Glutamatergic neuron (in vitro differentiated cells): ENCODE measurements around the gene POLG. TPM values are rescaled to one million over a fixed set of nuclear protein-coding genes. Genes with fewer than 3 reads are reported as not detected.

Experiments used
- DNase-seq: peaks from one replicate; pipeline ENCODE4 v3.0.0; 2022
- H3K27ac Mint-ChIP-seq: one replicate; pipeline ENCODE4 v1.8.0; 2020; ENCODE audit warnings: mild to moderate bottlenecking, mixed read lengths, inconsistent platforms; ENCODE audit not compliant: unreplicated experiment
- H3K27me3 Mint-ChIP-seq: one replicate; pipeline ENCODE4 v1.8.0; 2020; ENCODE audit warnings: mild to moderate bottlenecking, moderate library complexity, mixed read lengths, inconsistent platforms; ENCODE audit not compliant: unreplicated experiment
- H3K36me3 Mint-ChIP-seq: one replicate; pipeline ENCODE4 v1.8.0; 2020; ENCODE audit warnings: mild to moderate bottlenecking, mixed read lengths, inconsistent platforms; ENCODE audit not compliant: unreplicated experiment
- H3K4me1 Mint-ChIP-seq: one replicate; pipeline ENCODE4 v1.8.0; 2020; ENCODE audit warnings: mild to moderate bottlenecking, low read depth, mixed read lengths, inconsistent platforms; ENCODE audit not compliant: unreplicated experiment
- H3K4me3 Mint-ChIP-seq: one replicate; pipeline ENCODE4 v1.8.0; 2020; ENCODE audit warnings: mild to moderate bottlenecking, mixed read lengths, inconsistent platforms; ENCODE audit not compliant: unreplicated experiment
- H3K9me3 Mint-ChIP-seq: one replicate; pipeline ENCODE4 v1.8.0; 2020; ENCODE audit warnings: mild to moderate bottlenecking, moderate library complexity, mixed read lengths, inconsistent platforms; ENCODE audit not compliant: unreplicated experiment
- total RNA-seq: library from RNA; stranded (reverse); fragmentation: NEBNext Ultra II Directional; extraction: Animal tissue kit (Norgen Biotek cat#: 25700); gene quantifications from one replicate; pipeline ENCODE4 v1.2.1, GENCODE V29; 2021; ENCODE audit not compliant: unreplicated experiment
- TF ChIP-seq, protein P1 (sequence below): fragments of 200-600 bp; sonication (generic); IDR thresholded peaks from one replicate; pipeline ENCODE4 v1.5.0; 2021; ENCODE audit not compliant: partially characterized antibody, unreplicated experiment

The POLG gene
- total RNA-seq, 1 donor from 2014 or later: 55.4 TPM

DNA sequence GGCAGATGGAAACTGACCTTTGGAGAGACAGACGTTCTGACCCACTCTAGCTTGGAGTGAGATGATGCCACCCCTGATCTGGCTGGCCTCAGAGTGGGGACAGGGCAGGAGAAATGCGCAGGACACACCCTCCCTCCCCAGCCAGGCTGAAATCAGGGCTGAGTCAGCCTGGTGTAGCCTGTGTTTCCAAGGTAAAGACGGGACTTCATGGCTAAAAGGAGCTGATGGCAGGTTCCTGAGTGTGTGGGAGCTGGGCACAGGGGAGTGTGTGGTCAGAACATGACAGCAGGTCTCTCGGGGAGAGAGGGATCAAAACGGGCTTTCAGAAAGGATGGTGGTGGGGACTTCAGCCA is 14.6 kb upstream of the POLG start:
- Mint-ChIP-seq H3K27ac (no peak overlapping the region), H3K4me1 (no peaks in the 10 kb centered on the region), H3K36me3 (no peaks in the 10 kb centered on the region), H3K4me3 (no peak overlapping the region), H3K27me3 (peaks cover 12% of the 10 kb centered on the region), H3K9me3 (no peaks in the 10 kb centered on the region)
- DNase-seq: no peak
- TF ChIP-seq, protein P1, sequence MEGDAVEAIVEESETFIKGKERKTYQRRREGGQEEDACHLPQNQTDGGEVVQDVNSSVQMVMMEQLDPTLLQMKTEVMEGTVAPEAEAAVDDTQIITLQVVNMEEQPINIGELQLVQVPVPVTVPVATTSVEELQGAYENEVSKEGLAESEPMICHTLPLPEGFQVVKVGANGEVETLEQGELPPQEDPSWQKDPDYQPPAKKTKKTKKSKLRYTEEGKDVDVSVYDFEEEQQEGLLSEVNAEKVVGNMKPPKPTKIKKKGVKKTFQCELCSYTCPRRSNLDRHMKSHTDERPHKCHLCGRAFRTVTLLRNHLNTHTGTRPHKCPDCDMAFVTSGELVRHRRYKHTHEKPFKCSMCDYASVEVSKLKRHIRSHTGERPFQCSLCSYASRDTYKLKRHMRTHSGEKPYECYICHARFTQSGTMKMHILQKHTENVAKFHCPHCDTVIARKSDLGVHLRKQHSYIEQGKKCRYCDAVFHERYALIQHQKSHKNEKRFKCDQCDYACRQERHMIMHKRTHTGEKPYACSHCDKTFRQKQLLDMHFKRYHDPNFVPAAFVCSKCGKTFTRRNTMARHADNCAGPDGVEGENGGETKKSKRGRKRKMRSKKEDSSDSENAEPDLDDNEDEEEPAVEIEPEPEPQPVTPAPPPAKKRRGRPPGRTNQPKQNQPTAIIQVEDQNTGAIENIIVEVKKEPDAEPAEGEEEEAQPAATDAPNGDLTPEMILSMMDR: no peak

DNA sequence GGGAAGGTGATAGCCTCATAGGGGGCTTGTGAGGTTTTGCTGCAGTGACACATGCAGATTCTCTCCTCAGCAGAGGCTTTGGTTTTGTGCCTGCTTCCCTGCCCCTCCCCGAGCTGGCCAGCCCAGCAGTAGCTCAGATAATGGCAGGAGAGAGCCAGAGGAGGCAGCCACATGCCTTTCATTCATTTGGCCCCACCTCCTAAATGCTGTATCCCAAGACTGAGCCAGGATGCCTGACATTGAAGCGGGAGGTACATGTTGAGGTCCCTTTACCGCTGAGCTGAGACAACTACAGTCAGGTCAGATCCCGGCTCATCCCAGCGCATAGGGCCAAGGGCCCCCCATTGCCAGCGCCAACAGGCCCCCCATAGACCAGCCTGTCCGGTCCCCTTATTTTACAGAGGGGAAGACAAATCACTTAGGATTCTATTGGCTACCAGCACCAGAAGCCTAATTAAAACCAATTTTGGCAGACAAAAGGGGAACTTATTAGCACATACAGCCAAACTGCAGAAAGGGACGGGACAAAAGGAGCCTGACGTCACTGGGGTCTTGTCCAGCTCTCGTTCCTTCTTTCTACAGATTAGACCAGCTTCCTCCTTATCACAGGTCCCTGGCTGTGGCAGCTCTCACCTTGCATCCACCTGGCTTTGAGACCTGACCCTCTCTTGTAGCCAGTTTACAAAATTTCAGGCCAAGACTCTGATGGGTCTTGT is 12.1 kb upstream of the POLG start:
- Mint-ChIP-seq H3K4me1 (no peaks in the 10 kb centered on the region), H3K9me3 (no peaks in the 10 kb centered on the region), H3K27ac (no peak overlapping the region), H3K36me3 (no peaks in the 10 kb centered on the region), H3K4me3 (no peak overlapping the region), H3K27me3 (peaks cover 6% of the 10 kb centered on the region)
- TF ChIP-seq, protein P1: no peak
- DNase-seq: no peak

DNA sequence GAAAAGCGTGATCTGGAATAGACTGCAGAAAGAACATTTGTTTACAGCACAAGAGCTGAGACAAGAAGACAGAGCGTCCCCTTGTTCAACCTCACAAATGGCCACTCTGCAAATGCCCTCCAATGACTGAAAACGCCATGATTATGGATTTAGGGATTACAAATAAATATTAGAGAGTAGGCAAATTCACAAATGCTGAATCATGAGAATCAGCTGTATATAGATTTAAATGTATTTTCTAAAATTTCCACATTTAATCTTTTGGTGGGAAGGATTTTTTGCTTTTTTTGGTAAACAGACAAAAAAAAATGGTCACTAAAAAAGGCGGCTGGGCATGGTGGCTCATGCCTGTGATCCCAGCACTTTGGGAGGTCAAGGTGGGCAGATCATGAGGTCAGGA is 10.6 kb upstream of the POLG start:
- H3K27me3 Mint-ChIP-seq: peaks cover 4% of the 10 kb centered on the region
- H3K27ac Mint-ChIP-seq: no peak overlapping the region
- H3K4me3 Mint-ChIP-seq: no peak overlapping the region

DNA sequence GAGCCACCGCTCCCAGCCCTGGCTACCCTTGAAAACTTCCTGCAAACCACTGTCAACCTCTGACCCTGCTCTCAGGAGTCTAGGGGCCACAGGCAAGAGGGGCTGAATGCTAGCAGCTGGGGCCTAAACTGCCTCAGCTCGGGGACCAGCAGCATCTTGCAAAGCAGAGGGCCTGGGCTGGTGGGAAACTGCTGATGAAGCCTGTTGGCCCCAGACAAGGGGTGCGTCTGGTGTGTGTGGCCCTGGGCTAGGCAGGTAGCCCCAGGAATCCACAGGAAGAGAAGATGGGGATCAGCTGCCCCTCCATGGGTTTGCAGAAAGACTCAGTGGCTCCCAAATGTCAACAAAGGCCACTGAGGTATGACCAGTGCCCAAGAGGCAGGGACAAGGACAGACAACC is 8.2 kb upstream of the POLG start:
- Mint-ChIP-seq H3K9me3 (no peaks in the 10 kb centered on the region), H3K4me1 (no peaks in the 10 kb centered on the region)

More for the DNA sequence above, 10.6 kb upstream of the POLG start:
- no peaks in the 10 kb centered on the region for H3K9me3 Mint-ChIP-seq
- TF ChIP-seq, protein P1: no peak
- no peaks in the 10 kb centered on the region for H3K36me3 Mint-ChIP-seq
- H3K4me1 Mint-ChIP-seq: no peaks in the 10 kb centered on the region
- DNase-seq: no peak

More for the DNA sequence above, 8.2 kb upstream of the POLG start:
- no peak overlapping the region for H3K4me3 Mint-ChIP-seq
- no peak for DNase-seq
- TF ChIP-seq, protein P1: no peak
- H3K36me3 Mint-ChIP-seq: no peaks in the 10 kb centered on the region
- no peak overlapping the region for H3K27ac Mint-ChIP-seq
- peaks cover 3% of the 10 kb centered on the region for H3K27me3 Mint-ChIP-seq
